DLD1 (cell line): Measurements from ENCODE around the gene SMCHD1.
"Not testable (repeated sequence)": the region's sequence is repeated elsewhere in the genome, so short reads cannot be mapped to it uniquely, and the experiment has no call there.

Experiments
- in situ Hi-C: cut with HindIII; loops from 2 replicates; pipeline ENCODE4 v1.10.0; 2017; ENCODE audit warnings: low sequenced_read_pairs

SMCHD1 gene

GRCh38 chr18:2656981-2657512 lies 1.5 kb downstream of the SMCHD1 start:
- in situ Hi-C loops, result no loop called here

- in situ Hi-C loops, result no loop called here
Observed at GRCh38 chr18:2657788-2658458, 2.4 kb downstream of the SMCHD1 start.

DNA sequence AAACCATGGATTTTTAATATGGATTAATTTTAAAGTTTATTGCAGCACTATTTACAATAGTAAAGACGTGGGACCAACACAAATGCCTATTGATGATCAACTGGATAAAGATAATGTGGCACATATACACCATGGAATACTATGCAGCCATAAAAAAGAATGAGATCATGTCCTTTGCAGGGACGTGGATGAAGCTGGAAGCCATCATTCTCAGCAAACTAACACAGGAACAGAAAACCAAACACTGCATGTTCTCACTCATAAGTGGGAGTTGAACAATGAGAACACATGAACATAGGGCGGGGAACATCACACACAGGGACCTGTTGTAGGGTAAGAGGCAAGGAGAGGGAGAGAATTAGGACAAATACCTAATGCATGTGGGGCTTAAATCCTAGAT lies 5.3 kb downstream of the SMCHD1 start:
- in situ Hi-C loops, result not testable (repeated sequence)

DNA sequence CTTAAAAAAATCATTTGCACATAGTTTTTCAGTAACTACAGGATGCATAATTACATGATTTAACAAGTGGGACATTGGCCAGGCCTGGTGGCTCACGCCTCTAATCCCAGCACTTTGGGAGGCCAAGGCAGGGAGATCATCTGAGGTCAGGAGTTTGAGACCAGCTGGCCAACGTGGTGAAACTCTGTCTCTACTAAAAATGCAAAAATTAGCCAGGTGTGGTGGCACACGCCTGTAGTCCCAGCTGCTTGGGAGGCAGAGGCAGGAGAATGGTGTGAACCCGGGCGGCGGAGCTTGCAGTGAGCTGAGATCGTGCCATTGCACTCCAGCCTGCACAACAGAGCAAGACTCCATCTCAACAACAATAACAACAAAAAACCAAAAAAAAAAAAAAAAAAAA lies 6.8 kb downstream of the SMCHD1 start:
- in situ Hi-C loops, result not testable (repeated sequence)

GRCh38 chr18:2662990-2663389 lies 7.5 kb downstream of the SMCHD1 start:
- in situ Hi-C loops, result no loop called here

DNA sequence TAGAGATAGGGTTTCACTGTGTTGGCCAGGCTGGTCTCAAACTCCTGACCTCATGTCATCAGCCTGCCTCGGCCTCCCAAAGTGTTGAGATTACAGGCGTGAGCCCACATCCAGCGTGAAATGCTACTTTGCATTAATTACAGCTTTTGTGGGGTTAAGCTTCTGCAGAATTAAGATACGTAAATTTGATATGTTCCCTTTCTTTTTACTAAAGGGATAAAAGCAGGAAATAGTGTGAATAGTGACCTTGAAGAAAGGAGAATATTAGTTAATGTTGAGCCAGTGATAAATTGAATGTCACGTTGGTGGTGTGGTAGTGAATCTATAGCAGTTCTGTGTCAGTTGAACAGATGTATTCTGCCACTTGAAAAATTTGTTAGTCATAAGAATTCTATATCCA lies 16.9 kb downstream of the SMCHD1 start:
- in situ Hi-C loops, result no loop called here

DNA sequence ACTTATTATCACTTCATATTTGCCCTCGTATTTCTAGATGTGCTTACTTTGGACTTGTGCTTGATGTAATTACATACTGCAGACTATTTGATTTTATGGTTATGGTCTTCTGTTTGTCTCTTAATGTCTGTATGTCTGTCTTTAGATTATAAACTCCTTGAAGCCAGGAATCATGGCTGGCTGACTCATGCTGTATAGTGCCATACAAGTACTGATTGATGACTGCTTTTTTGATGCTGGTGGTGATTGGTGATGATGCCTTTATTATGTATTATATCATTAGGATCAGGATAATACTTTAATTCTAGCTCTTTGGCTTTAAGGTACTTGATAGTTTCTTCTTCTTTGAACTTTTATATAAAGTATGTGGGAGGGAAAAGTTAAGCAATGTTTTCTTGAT lies 17.3 kb downstream of the SMCHD1 start:
- in situ Hi-C loops, result no loop called here

DNA sequence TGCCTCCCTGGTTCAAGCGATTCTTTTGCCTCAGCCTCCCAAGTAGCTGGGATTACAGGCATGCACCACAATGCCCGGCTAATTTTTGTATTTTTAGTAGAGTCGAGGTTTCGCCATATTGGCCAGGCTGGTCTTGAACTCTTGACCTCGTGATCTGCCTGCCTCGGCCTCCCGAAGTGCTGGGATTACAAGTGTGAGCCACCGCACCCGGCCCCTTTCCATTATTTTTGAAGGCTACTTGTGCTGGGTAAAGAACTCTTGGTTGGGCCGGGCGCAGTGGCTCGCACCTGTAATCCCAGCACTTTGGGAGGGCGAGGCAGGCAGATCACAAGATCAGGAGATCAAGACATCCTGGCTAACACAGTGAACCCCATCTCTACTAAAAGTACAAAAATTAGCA lies 23.4 kb downstream of the SMCHD1 start:
- in situ Hi-C loops, result not testable (repeated sequence)

DNA sequence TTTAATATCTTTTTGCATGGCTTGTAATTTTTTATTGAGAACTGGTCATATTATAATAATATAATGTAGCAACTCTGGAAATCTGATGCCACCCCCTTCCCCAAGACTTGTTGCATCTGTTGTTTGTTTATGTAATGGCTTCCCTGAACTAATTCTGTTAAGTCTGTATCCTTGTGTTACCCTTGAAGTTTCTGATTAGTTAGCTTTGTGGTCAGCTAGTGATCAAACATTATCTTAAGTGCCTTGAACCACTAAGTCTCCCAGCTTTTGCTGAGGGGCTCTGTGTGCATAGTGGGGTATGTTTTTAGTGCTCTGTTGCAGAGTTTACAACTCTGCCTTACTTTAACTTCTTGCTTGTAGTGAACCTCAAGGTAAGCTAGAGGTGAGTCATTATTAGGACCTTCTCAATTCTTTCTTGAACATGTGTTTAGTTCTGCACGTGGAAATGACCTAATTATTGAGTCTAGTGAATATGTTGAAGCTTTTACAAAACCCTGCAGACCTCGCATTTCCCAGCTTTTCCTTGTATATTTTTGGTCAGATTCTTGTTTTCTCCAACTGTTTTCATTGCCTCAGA lies 24.8 kb downstream of the SMCHD1 start:
- in situ Hi-C loops, result no loop called here

DNA sequence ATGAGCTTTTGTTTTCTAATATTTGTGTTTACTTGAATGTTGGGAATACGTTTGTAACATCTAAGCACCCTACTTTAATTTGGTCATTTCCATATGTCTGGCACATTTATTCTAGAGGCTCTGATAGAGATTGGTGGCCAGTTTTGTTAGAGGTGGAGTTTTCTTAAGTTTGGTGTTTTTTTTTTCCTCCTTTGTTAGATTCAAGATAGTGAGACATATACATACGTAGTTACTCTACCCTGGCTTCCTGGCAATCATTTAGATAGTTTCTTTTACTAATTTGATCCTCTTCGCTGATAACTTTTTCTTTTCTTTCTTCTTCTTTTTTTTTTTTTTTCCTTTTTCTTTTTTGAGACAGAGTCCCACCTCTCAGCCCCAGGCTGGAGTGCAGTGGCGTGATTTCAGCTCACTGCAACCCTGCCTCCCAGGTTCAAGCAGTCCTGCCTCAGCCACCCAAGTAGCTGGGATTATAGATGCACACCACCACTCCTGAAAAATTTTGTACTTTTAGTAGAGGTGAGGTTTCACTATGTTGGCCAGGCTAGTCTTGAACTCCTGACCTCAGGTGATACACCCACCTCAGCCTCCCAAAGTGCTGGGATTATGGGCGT lies 26.6 kb downstream of the SMCHD1 start:
- in situ Hi-C loops, result no loop called here

DNA sequence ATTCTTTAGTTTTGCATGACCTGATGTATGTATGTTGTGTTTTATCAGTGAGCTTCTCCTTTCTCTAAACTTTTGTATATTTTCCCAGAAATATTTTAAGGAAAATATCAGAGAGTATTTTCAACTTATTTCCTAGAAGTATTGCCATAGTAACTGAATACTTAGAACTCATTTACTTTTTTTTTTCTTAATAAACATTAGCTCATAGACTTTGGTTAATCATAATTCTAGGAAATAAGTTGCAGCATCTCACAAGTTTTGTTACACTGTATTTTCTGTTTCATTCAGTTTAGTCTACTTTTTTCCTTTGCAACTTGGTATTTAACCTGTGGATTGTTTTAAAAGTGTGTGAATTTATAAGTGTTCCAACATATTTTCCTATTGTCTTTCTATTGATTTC lies 27.5 kb downstream of the SMCHD1 start:
- in situ Hi-C loops, result no loop called here

DNA sequence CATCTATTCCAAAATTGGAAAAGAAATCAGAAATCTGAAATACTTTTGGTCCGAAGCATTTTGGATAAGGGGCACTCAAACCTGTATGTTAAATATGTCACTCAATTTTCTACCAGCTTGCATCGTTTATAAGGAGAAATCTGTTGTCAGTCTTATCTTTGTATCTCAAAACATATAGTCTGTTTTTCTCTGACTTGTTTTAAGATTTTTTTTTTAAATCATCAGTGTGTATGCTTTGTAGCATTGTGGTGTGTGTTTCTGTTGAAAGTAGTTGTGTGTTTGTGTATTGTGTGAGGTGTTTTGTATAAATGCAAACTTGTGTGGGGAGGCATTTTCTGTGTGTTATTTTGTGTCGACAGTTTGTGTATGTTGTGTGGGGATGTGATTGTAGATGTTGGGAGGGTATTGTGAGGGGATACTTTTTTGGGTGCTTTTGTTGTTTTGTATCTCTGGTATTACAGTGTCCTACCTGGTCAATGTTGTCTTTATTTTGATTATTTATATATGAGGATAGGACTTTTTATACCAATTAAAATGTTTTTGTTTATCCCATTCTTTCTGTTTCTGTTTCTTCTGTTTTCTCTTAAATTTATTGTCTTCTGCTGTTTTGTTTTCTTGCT lies 30.9 kb downstream of the SMCHD1 start:
- in situ Hi-C loops, result no loop called here

DNA sequence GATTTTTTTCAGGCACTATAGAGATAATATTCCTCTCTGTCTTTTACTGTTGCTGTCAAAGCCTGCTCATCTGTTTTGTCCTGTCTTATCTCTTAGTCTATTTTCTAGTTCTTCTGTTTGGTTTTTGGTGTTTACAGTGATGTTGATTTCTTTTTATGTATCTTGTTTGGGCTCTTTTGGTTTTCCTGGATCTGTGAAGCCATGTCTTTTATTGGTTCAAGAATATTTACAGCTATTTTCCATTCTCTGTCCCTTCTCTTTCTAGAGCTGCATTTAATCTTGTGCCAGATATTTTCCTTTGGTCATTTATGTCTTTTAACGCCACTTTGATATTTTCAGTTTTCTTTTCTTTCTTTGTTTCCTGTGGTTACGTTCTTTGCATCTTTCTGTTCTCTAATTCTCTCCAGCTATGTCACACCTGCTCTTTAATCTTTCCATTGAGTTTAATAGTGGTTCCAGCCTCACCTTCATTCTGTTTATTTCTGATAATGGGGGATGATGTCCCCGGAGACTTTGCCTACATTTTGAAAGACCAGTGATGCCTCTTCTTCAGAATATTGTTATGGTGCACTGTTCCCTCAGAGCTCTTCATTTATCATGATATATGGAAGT lies 32.0 kb downstream of the SMCHD1 start:
- in situ Hi-C loops, result no loop called here

DNA sequence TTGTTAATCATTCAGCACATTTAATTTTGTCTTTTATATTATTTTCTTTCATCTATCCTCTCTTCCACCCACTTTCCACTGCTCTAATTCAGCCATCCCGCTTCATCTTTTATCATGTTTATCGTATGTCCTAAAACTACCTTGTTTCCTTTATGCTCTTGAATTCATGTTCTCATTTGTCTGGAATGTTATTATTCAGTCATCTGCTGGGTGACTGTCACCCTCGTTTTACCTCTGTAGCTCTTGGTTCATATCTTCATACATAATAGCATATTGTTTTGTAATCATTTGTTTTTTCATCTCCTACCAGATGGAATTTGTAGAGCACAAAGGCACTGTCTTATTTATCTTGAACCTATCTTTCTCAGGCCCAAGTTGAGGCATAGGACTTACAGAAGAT lies 37.0 kb downstream of the SMCHD1 start:
- in situ Hi-C loops, result no loop called here

DNA sequence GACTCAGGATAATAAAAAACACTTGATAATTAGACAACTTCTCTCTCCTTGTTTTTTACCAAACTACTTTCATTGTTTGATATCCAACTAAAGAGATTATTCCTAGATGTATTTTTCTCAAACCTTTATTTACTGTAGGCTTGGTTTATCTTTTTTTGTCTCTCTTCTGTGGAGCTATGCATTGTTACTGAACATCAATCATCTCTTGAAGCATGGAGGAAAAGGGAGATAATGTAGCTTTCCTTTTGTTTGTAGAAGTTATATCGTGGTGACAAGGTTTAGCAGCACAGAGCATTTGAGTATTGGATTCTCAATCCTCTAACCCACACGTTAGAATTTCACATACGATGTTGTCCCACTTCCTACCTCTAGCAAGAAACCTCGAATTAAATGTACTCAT lies 41.7 kb downstream of the SMCHD1 start:
- in situ Hi-C loops, result no loop called here

DNA sequence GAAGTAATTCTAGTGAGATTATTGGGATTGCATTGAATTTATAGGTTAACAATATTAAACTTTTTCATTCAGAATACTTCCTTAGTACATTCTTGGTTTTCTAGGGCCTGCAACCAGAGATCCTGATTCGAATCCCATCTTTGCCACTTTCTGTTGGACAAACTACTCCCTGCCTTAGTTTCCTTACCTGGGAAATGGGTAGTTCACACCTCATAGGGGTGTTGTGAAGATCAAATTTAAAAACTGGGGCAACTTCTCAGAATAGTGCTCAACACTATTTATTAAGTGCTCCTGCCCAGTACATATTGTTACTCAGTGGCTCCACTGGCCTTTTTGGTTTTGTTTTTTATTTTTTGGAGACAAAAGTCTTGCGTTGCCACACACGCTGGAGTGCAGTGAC lies 43.5 kb downstream of the SMCHD1 start:
- in situ Hi-C loops, result no loop called here

- in situ Hi-C loops, result no loop called here
Observed at GRCh38 chr18:2704541-2704940, 49.0 kb downstream of the SMCHD1 start.

- in situ Hi-C loops, result no loop called here
Observed at GRCh38 chr18:2706903-2707302, 51.4 kb downstream of the SMCHD1 start.

- in situ Hi-C loops, result no loop called here
Observed at GRCh38 chr18:2707551-2708168, 52.1 kb downstream of the SMCHD1 start.

GRCh38 chr18:2709316-2709715 lies 53.8 kb downstream of the SMCHD1 start:
- in situ Hi-C loops, result no loop called here

DNA sequence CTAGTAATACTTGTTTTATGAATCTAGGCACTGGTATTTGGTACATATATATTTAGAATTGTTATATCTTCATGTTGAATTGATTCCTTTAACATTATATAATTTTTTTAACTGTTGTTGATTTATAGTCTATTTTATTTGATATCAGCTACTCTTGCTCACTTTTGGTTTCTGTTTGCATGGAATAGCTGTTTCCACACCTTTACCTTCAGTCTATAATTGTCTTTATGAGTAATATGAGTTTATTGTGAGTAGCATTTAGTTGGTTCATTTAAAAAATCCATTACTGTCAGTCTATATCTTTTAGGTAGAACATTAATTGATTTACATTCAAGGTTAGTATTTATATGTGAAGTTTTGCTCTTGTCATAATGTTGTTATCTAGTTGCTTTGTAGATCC lies 58.6 kb downstream of the SMCHD1 start:
- in situ Hi-C loops, result no loop called here
